Occipital lobe (tissue), 2 donors: ENCODE measurements around the gene MYO3A. TPM values are rescaled to one million over a fixed set of nuclear protein-coding genes. Genes with fewer than 3 reads are reported as not detected.

Experiments
- DNase-seq: peaks from one replicate; lab custom pipeline; 2025; lab: John Stamatoyannopoulos, UW
- total RNA-seq: library from RNA; depleted of rRNA; stranded (reverse); fragments of >200 nt; gene quantifications from one replicate; pipeline ENCODE4 v1.2.3, GENCODE V29; 2014

MYO3A gene, protein sequence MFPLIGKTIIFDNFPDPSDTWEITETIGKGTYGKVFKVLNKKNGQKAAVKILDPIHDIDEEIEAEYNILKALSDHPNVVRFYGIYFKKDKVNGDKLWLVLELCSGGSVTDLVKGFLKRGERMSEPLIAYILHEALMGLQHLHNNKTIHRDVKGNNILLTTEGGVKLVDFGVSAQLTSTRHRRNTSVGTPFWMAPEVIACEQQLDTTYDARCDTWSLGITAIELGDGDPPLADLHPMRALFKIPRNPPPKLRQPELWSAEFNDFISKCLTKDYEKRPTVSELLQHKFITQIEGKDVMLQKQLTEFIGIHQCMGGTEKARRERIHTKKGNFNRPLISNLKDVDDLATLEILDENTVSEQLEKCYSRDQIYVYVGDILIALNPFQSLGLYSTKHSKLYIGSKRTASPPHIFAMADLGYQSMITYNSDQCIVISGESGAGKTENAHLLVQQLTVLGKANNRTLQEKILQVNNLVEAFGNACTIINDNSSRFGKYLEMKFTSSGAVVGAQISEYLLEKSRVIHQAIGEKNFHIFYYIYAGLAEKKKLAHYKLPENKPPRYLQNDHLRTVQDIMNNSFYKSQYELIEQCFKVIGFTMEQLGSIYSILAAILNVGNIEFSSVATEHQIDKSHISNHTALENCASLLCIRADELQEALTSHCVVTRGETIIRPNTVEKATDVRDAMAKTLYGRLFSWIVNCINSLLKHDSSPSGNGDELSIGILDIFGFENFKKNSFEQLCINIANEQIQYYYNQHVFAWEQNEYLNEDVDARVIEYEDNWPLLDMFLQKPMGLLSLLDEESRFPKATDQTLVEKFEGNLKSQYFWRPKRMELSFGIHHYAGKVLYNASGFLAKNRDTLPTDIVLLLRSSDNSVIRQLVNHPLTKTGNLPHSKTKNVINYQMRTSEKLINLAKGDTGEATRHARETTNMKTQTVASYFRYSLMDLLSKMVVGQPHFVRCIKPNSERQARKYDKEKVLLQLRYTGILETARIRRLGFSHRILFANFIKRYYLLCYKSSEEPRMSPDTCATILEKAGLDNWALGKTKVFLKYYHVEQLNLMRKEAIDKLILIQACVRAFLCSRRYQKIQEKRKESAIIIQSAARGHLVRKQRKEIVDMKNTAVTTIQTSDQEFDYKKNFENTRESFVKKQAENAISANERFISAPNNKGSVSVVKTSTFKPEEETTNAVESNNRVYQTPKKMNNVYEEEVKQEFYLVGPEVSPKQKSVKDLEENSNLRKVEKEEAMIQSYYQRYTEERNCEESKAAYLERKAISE (N-terminal part only)
- total RNA-seq = 3.6 TPM

- DNase-seq = no peak
These were observed at the start of gene MYO3A for GRCh38 chr10:25933653-25934608. Gene MYO3A (plus strand): TSS chr10:25934229. CDS start chr10:25952111, 17,882 bp downstream.

- no peak for DNase-seq
These were observed 45.4 kb upstream of the MYO3A start for GRCh38 chr10:25888627-25889026.

- no peak for DNase-seq
These were observed 43.0 kb upstream of the MYO3A start for GRCh38 chr10:25890995-25891394.

DNA sequence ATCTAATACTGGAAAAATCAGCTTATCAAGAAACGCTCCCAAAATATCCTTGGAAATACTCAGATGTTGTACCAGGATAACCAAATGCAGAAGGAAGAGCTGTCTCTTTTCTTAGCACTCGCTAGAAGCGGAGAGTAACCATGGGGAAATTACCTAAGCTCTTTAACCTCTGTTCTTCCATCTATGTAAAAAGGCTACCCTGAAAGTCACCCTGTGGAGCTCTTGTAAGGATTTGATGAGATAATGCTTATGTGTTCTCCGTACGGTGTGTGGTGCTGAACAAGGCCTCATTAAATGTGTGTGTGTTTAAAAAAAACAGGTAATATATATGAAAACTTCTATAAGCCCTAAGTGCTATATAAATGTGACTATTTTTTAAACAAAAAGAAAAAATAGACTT is 38.2 kb upstream of the MYO3A start:
- DNase-seq = no peak

DNA sequence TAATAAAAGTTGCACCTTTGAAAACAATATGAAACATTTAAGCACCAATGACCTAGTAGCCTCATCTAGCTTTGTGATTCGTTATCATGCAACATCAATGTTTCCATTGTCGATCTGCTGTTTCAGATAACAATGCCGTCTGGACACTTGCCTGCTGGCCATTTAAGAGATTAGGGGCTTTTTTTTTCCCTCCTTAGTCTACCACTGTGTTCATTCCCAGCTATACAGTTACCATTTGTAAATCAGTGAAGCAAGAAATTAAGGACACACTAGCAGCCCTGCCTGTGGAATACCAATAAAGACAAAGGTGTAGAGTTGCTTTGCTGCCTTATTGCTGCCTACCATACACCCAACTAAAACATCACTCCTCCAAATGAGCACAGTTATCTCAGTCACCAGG is 37.6 kb upstream of the MYO3A start:
- no peak for DNase-seq

DNA sequence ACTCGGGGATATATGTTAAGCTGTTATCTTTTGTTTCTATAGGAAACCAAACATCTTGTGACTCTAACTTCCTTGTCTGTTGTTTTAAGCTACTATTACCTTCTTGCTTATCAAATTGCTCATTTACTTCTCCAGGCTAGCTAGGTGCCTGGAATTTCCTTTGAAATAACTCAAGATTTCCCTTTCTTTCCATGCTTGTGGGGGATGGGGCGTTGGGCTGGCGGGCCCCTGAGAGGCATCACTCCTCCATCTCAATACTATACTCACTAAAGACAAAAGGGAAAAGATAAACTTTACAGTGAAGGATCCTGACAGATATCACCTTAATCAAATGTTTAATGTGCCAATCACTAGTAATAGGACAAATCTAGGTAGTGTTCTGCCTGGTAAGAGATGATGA is 34.7 kb upstream of the MYO3A start:
- no peak for DNase-seq

DNA sequence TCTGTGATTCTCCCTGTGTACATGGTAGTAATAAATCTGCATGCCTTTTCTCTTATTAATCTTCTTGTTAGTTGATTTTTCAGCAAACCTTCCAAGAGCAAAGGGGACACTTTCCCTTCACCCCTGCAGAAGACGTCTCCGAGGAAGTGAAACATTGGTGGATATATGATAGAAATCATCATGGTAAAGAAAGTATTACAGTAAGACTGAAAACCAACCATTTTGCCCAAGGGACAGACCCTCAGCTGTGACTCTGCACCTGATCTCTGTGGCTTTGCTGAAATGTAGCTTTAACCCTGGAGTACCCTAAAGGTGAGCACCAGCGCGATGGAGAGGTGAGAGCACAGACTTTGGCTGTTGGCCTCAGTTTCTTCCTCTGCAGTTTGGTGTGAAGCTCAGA is 32.8 kb upstream of the MYO3A start:
- DNase-seq = no peak

DNA sequence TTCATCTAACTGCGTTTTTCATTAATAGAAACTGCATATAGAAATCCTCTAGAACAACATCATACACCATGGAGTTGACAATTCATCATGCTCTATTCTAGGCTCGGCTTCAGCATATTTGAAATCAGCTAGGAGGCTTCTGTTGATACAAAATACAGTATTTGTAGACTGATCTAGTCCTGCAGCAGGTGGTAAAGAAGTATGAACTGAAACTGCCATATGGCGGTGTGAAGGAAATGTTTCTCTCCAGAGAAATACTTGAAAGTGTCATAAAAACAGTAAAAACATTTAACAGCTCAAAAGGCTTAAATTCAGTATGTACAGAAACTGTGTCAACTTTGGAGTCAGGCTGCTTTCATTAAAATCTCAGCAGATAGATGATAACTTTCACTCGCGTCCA is 32.0 kb upstream of the MYO3A start:
- DNase-seq = no peak

DNA sequence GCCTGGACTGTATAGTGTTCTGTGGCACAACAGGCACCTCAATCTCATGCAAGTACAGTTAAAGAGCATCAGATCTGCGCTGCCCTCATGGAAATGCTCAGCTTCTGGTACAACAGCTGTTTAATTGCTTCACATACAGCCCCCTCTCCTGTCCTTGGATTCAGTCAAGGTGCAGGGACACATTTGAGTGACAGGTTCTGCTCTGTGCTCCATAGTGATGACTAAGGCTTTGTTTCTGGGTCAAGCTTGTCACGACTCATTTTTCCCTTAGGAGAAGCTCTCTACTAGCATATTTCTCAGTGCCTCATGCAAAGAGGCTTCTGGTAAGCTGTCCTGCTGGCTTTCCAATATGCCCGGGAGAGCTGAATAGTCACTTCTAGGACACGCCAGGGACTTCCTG is 26.8 kb upstream of the MYO3A start:
- no peak for DNase-seq

- DNase-seq = no peak
These were observed 21.2 kb upstream of the MYO3A start for GRCh38 chr10:25912866-25913265.

DNA sequence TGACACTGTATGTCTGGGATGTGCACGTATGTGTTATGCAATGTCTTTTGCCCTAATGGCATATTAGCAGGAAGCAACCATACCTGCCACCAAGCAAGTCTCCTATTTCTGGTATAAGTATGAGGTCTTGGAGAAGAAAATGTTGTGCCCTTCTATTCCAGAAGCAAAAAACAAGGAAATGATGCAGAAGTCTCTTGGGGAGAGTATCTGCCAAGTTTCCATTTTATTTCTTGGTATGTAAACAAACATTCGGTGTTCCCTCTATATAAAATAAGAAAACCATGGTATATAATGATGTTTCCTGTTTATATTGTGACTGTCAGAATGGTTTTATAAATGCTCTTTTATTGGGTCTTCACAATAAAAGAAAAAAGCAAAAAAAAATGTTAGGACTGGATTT is 19.3 kb upstream of the MYO3A start:
- no peak for DNase-seq

GRCh38 chr10:25934621-25935139 is 651 bp downstream of the MYO3A start:
- no peak for DNase-seq

DNA sequence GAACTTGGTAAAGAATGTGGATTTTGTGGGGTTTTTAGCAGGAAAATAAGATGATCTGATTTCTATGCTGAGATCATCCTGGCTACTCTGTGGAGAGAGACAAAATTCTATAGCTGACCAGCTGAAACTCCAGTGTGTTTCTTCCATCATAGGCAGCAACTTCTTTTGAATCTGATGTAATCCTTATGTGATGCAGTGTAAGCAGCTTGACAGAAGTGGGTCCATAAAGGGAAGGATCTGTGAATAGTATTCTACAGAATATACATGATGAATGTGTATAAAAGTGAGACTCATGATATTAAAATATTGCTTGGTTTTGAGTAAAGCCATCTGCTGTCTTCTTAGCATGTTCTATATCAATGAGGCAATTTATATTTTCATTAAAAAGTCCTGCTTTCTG is 4.4 kb downstream of the MYO3A start:
- DNase-seq = no peak

DNA sequence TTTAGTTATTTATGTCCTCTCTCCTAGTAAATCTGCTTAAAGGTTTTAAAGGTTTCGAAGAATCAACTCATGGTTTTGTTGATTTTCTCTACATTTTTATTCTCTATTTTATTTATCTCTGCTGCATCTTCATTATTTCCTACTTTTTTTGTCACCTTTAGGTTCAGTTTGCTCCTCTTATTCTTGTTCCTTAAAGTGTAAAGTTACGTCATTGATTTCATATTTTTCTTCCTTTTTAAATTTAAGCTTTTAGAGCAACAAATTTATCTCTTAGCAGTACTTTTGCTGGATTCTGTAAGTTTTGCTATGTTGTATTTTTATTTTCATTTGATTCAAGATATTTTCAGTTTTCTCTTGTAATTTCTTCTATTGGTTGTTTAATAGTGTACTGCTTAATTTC is 10.7 kb downstream of the MYO3A start:
- DNase-seq = no peak

- no peak for DNase-seq
These were observed 18.8 kb downstream of the MYO3A start for GRCh38 chr10:25952857-25953256.

DNA sequence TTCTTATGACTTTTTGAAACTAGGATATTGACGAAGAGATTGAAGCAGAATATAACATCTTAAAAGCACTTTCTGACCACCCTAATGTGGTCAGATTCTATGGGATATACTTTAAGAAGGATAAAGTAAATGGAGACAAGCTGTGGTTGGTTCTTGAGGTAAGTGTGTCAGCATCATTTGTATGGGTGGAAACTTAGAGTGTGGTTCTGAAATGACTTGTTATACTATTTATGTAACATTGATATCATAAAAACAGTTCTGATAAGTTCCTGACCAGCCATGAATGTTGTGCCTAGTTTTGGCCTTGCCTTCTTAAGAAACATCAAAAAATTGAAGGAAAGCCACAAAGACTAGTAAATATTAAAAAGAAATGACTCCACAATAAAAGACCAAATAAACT is 20.8 kb downstream of the MYO3A start:
- DNase-seq = no peak

- no peak for DNase-seq
These were observed 25.7 kb downstream of the MYO3A start for GRCh38 chr10:25959540-25960232.

- no peak for DNase-seq
These were observed 31.6 kb downstream of the MYO3A start for GRCh38 chr10:25965584-25965983.

DNA sequence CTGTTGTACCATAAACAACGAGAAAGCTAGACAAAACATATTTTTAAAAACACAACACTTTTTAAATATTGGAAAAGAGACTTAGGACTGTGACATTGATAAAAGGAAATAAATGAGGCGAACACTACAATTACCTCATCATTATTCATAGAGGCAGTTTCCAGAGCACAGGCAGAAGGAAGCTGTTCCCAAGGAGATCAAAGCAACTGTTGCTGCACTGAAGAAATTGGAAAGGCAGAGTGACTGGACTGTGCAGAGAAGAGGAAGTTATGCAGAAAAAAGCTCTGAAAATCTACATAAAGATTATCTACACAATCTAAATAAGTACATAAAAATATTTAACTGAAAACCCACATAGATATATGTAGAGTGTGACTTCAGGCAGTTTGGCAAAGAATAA is 32.8 kb downstream of the MYO3A start:
- DNase-seq = no peak

DNA sequence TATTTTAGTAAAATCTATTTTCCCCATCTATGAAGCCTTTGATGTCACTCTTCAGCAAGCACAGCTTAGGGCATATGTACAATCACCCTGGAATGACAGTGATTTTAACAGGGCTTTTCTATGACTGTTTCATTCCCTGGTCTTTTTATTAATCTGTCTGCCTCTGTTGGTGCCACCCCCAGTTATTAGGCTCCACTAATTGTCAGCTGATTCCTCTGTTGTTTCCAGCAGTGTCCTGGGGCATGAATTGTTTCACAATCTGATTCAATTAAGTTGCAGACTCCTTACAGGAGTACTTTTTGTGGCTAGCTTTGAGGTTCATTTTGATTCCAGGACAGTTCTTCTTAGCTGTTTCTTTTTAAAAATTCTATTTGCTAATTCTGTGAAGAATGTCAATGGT is 38.6 kb downstream of the MYO3A start:
- DNase-seq = no peak
